NCI-H460 (cell line): ENCODE measurements around the gene AEBP2. TPM values are rescaled to one million over a fixed set of nuclear protein-coding genes. Genes with fewer than 3 reads are reported as not detected.
"Not testable (repeated sequence)": the region's sequence is repeated elsewhere in the genome, so short reads cannot be mapped to it uniquely, and the experiment has no call there.

Experiments
- DNase-seq: peaks from one replicate; pipeline ENCODE4 v3.0.0-alpha.2; 2016; ENCODE audit warnings: low read depth; ENCODE audit errors: extremely low read depth
- total RNA-seq: library from RNA; depleted of rRNA; stranded (reverse); fragments of >200 nt; shearing (Covaris generic); gene quantifications from 2 replicates; pipeline ENCODE4 v1.2.3, GENCODE V29; 2014

Gene AEBP2
- total RNA-seq, 1 experiment from 2014 or later: 11.2 TPM

- no peak for DNase-seq
Observed at GRCh38 chr12:19421503-19422282, 17.6 kb upstream of the AEBP2 start.

GRCh38 chr12:19423166-19423930 lies 15.9 kb upstream of the AEBP2 start:
- DNase-seq: no peak

- no peak for DNase-seq
Observed at GRCh38 chr12:19428246-19428645, 11.0 kb upstream of the AEBP2 start.

GRCh38 chr12:19429491-19429890 lies 9.8 kb upstream of the AEBP2 start:
- not testable (repeated sequence) for DNase-seq

GRCh38 chr12:19430988-19431387 lies 8.3 kb upstream of the AEBP2 start:
- no peak for DNase-seq

- DNase-seq: no peak
Observed at GRCh38 chr12:19431407-19432308, 7.6 kb upstream of the AEBP2 start.

GRCh38 chr12:19432309-19433170 lies 6.8 kb upstream of the AEBP2 start:
- DNase-seq: no peak

GRCh38 chr12:19434538-19434937 lies 4.8 kb upstream of the AEBP2 start:
- DNase-seq: no peak

GRCh38 chr12:19435831-19436497 lies 3.3 kb upstream of the AEBP2 start:
- no peak for DNase-seq

- DNase-seq: no peak
Observed at GRCh38 chr12:19436931-19437330, 2.4 kb upstream of the AEBP2 start.

- no peak for DNase-seq
Observed at GRCh38 chr12:19437996-19438395, 1.3 kb upstream of the AEBP2 start.

GRCh38 chr12:19440019-19440858 lies 947 bp downstream of the AEBP2 start:
- DNase-seq: no peak

GRCh38 chr12:19440916-19441315 lies 1.6 kb downstream of the AEBP2 start:
- no peak for DNase-seq

GRCh38 chr12:19443585-19443984 lies 4.3 kb downstream of the AEBP2 start:
- no peak for DNase-seq

- DNase-seq: no peak
Observed at GRCh38 chr12:19444097-19444496, 4.8 kb downstream of the AEBP2 start.

GRCh38 chr12:19447386-19447785 lies 8.1 kb downstream of the AEBP2 start:
- DNase-seq: no peak

- DNase-seq: no peak
Observed at GRCh38 chr12:19449814-19450213, 10.5 kb downstream of the AEBP2 start.

- DNase-seq: no peak
Observed at GRCh38 chr12:19450362-19450761, 11.1 kb downstream of the AEBP2 start.

GRCh38 chr12:19451196-19451595 lies 11.9 kb downstream of the AEBP2 start:
- DNase-seq: no peak
